Measurements from ENCODE around the gene SPOCD1. TPM values are rescaled to one million over a fixed set of nuclear protein-coding genes. Genes with fewer than 3 reads are reported as not detected.

Gene SPOCD1
- polyA plus RNA-seq, 2 of the 4 experiments (the other 2 are of a cell fraction) = 0.98 to 4.8 TPM

- FAIRE-seq = no peak
- Histone ChIP-seq H3K4me3 (no peak overlapping the region), H3K4me1 (no peaks in the 10 kb centered on the region), H3K9me3 (no peaks in the 10 kb centered on the region), H3K27ac (no peak overlapping the region), H3K4me2 (no peak overlapping the region)
- WGBS (ENCODE audit: missing lambda C conversion rate) = 54% methylated on average over 7 of the region's 7 CpGs
- TF ChIP-seq RFX5 (IDR thresholded peaks at IDR 0.05) = no peak
- TF ChIP-seq CEBPB (IDR thresholded peaks at IDR 0.05) = no peak
- TF ChIP-seq MYC (IDR thresholded peaks at IDR 0.05; ENCODE audit: borderline replicate concordance, low read length) = no peak
- no peak for TF ChIP-seq CBX8 (IDR thresholded peaks at IDR 0.05)
- TF ChIP-seq ZC3H11A (IDR thresholded peaks at IDR 0.05) = no peak
- TF ChIP-seq CTCF (IDR thresholded peaks at IDR 0.05) = no peak
- TF ChIP-seq FOSB (CRISPR knock-in tag; IDR thresholded peaks at IDR 0.05) = no peak
- TF ChIP-seq MAZ (IDR thresholded peaks at IDR 0.05; ENCODE audit: borderline replicate concordance, low read depth, low read length) = no peak
- no peak for TF ChIP-seq POLR2AphosphoS2 (conservative IDR thresholded peaks at IDR 0.05; ENCODE audit: low read length)
- TF ChIP-seq EHMT2 (IDR thresholded peaks at IDR 0.05; ENCODE audit: low read depth) = no peak
- TF ChIP-seq GATA3 (IDR thresholded peaks at IDR 0.05; ENCODE audit: borderline replicate concordance) = no peak
- no peak for TF ChIP-seq JUNB (IDR thresholded peaks at IDR 0.05)
- no peak for TF ChIP-seq CBX2 (IDR thresholded peaks at IDR 0.05; ENCODE audit: borderline replicate concordance, low read depth)
- ChIA-PET CTCF (interaction anchor here (0.8 to 1.2 kb wide), 2 partner anchors 10 to 152 kb away, joined by 3 to 5 read pairs; no protein-coding TSS in a partner anchor), POLR2A (no interaction called here)
- ATAC-seq = no peak
- DNase-seq (ENCODE audit: low read depth in 1 of 2, low spot score in 1 of 2) = peak in 1 of 2 experiments; percentile 27
Measured at GRCh38 chr1:31811605-31812004, 4.2 kb downstream of the SPOCD1 start.

- 64% methylated on average over 4 of the region's 4 CpGs for WGBS (ENCODE audit: missing lambda C conversion rate)
Measured at GRCh38 chr1:31809698-31810097, 6.1 kb downstream of the SPOCD1 start.

More at GRCh38 chr1:31809698-31810097, 6.1 kb downstream of the SPOCD1 start:
- DNase-seq (ENCODE audit: low read depth in 1 of 2, low spot score in 1 of 2) (no peak), ATAC-seq (no peak), FAIRE-seq (no peak)
- H3K27ac ChIP-seq = no peak overlapping the region
- no peaks in the 10 kb centered on the region for H3K4me1 ChIP-seq
- ChIA-PET POLR2A (no interaction called here), CTCF (interaction anchor here (0.9 kb wide), 1 partner anchor 71 kb away, joined by 3 read pairs; no protein-coding TSS in a partner anchor)
- H3K9me3 ChIP-seq = no peaks in the 10 kb centered on the region
- TF ChIP-seq REST (IDR thresholded peaks at IDR 0.05) = no peak
- no peak for TF ChIP-seq ZSCAN20 (CRISPR knock-in tag; IDR thresholded peaks at IDR 0.05)
- TF ChIP-seq ZFP36 (IDR thresholded peaks at IDR 0.05; ENCODE audit: borderline replicate concordance, partially characterized antibody) = no peak
- no peak for TF ChIP-seq HOXA7 (CRISPR knock-in tag; IDR thresholded peaks at IDR 0.05)
- no peak for TF ChIP-seq MYC (IDR thresholded peaks at IDR 0.05; ENCODE audit: borderline replicate concordance, low read length)
- no peak for TF ChIP-seq HEYL (CRISPR knock-in tag; IDR thresholded peaks at IDR 0.05)
- no peak for TF ChIP-seq RNF2 (IDR thresholded peaks at IDR 0.05; ENCODE audit: borderline replicate concordance, low read depth)
- no peak for TF ChIP-seq SMC3 (IDR thresholded peaks at IDR 0.05)
- no peak for TF ChIP-seq USF2 (IDR thresholded peaks at IDR 0.05)
- TF ChIP-seq HES2 (IDR thresholded peaks at IDR 0.05) = no peak
- TF ChIP-seq CEBPB (IDR thresholded peaks at IDR 0.05) = no peak
- no peak for TF ChIP-seq PHF8 (IDR thresholded peaks at IDR 0.05; ENCODE audit: borderline replicate concordance, low read depth)
- TF ChIP-seq NPAS2 (CRISPR knock-in tag; IDR thresholded peaks at IDR 0.05; ENCODE audit: borderline replicate concordance) = no peak
- H3K4me2 ChIP-seq = no peak overlapping the region
- H3K4me3 ChIP-seq = no peak overlapping the region
